Measurements from ENCODE around the gene MIB1. TPM values are rescaled to one million over a fixed set of nuclear protein-coding genes. Genes with fewer than 3 reads are reported as not detected.
A peak's percentile ranks its signal among the peaks of the same experiment; 100 is the strongest.

Gene MIB1
- total RNA-seq, 1 donor from 2014 or later = 11.0 TPM

DNA sequence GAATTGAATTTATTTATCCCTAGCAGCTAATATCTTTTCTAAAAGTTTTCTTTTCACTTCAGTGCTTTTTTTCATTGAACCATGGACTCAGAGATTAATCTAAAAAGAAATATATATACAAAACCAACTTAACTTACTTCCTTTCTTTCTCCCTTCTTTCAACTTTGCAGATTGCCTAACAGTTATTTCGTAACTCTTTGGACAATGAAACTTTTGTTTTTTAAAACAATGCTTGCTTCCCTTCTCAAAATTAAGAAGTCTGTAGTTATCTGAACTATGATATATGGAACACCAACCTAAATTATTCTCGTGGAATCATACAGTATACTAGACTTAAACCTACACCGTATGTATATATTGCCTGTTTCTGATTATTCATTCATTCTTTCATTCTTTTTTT lies 62.9 kb downstream of the MIB1 start:
- Histone ChIP-seq H3K4me1 (peaks cover 4 to 7% of the 10 kb centered on the region in 2 donors), H3K27me3 (no peaks in the 10 kb centered on the region), H3K4me3 (no peak overlapping the region), H3K9me3 (no peaks in the 10 kb centered on the region), H3K36me3 (no peaks in the 10 kb centered on the region), H3K27ac (no peak overlapping the region)
- intact Hi-C loops (cut with DNase I) = loop anchor here (10.0 kb wide), 1 partner anchor 99 kb away; the partner anchor contains the start of gene ABHD3
- DNase-seq (ENCODE audit: low spot score in 2 of 2) = no peak
- TF ChIP-seq, protein P1, sequence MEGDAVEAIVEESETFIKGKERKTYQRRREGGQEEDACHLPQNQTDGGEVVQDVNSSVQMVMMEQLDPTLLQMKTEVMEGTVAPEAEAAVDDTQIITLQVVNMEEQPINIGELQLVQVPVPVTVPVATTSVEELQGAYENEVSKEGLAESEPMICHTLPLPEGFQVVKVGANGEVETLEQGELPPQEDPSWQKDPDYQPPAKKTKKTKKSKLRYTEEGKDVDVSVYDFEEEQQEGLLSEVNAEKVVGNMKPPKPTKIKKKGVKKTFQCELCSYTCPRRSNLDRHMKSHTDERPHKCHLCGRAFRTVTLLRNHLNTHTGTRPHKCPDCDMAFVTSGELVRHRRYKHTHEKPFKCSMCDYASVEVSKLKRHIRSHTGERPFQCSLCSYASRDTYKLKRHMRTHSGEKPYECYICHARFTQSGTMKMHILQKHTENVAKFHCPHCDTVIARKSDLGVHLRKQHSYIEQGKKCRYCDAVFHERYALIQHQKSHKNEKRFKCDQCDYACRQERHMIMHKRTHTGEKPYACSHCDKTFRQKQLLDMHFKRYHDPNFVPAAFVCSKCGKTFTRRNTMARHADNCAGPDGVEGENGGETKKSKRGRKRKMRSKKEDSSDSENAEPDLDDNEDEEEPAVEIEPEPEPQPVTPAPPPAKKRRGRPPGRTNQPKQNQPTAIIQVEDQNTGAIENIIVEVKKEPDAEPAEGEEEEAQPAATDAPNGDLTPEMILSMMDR (IDR thresholded peaks at IDR 0.05) = no peak

DNA sequence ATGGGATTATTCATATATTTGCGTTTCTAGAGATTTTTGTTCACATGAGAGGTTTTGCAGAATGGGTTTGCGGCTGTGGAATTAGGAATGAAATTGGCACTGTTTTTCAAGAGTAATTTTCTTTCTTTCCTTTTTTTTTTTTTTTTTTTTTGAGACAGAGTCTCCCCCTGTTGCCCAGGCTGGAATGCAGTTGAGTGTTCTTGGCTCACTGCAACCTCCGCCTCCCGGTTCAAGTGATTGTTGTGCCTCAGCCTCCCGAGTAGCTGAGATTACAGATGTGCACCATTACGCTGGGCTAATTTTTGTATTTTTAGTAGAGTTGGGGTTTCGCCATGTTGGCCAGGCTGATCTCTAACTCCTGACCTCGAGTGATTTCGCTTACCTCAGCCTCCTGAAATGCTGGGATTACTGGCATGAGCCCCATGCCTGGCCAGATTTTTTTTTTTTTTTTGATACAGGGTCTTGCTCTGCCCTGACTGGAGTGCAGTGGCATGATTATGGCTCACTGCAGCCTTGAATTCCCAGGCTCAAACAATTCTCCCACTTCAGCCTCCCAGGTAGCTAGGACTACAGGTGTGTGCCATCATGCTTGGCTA lies 65.3 kb downstream of the MIB1 start:
- H3K27ac ChIP-seq = peak overlapping the region; percentile 58 to 85
- intact Hi-C loops (cut with DNase I) = loop anchor here (10.0 kb wide), 1 partner anchor 101 kb away; the partner anchor contains the start of gene ABHD3
- TF ChIP-seq, protein P1 (IDR thresholded peaks at IDR 0.05) = peak in 2 of 3 experiments; percentile 9 to 28
- peaks cover 0 to 15% of the 10 kb centered on the region in 2 donors for H3K36me3 ChIP-seq
- peak in 1 of 2 donors; percentile 76 for DNase-seq (ENCODE audit: low spot score in 2 of 2)
- no peaks in the 10 kb centered on the region for H3K9me3 ChIP-seq
- H3K27me3 ChIP-seq = no peaks in the 10 kb centered on the region
- H3K4me3 ChIP-seq = no peak overlapping the region
- H3K4me1 ChIP-seq = peaks cover 3 to 4% of the 10 kb centered on the region in 2 donors

DNA sequence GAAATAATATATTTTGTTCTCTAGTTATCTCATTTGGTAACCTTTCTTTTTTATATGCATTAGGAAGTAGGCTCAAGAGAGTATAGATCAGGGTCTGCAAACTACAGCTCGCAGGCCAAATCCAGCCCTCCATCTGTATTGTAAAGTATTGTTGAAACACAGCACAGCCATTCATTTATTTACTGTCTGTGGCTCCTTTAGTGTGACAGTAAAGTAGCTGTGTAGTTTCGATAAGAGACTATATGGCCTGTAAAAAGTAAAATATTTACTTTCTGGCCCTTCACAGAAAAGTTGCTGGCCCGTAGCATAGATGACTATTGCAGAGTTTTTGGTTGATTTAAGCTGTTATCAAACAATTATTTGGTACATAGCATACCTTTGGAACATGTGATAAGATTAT lies 67.6 kb downstream of the MIB1 start:
- Histone ChIP-seq H3K36me3 (peaks cover 0 to 15% of the 10 kb centered on the region in 2 donors), H3K9me3 (no peaks in the 10 kb centered on the region)
- TF ChIP-seq, protein P1 (IDR thresholded peaks at IDR 0.05) = no peak

DNA sequence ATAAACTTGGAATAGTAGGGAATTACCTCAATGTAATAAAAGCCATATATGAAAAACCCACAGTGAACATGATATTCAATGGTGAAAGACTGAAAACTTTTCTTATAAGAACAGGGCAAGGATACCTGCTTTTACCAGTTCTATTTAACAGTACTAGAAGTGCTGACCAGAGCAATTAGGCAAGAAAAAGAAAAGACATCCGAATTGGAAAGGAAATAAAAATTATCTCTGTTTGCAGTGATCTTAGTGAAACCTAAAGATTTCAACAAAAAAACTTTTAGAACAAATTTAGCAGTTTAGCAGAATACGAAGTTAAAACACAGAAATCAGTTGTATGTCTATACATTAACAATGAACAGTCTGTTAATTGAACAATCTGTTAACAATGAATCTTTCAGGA lies 69.1 kb downstream of the MIB1 start:
- H3K9me3 ChIP-seq = no peaks in the 10 kb centered on the region
- intact Hi-C loops (cut with DNase I) = loop anchor here (10.0 kb wide), 1 partner anchor 105 kb away; the partner anchor contains the start of gene ABHD3
- H3K27ac ChIP-seq = no peak overlapping the region
- TF ChIP-seq, protein P1 (IDR thresholded peaks at IDR 0.05) = no peak
- peaks cover 3 to 4% of the 10 kb centered on the region in 2 donors for H3K4me1 ChIP-seq
- no peaks in the 10 kb centered on the region for H3K27me3 ChIP-seq
- peaks cover 8 to 15% of the 10 kb centered on the region in 2 donors for H3K36me3 ChIP-seq
- DNase-seq (ENCODE audit: low spot score in 2 of 2) = no peak
- H3K4me3 ChIP-seq = no peak overlapping the region

More for the DNA sequence above, 67.6 kb downstream of the MIB1 start:
- DNase-seq (ENCODE audit: low spot score in 2 of 2) = no peak
- Histone ChIP-seq H3K27ac (no peak overlapping the region), H3K4me1 (peaks cover 3 to 4% of the 10 kb centered on the region in 2 donors), H3K4me3 (no peak overlapping the region), H3K27me3 (no peaks in the 10 kb centered on the region)
- intact Hi-C loops (cut with DNase I) = loop anchor here (10.0 kb wide), 1 partner anchor 103 kb away; the partner anchor contains the start of gene ABHD3

DNA sequence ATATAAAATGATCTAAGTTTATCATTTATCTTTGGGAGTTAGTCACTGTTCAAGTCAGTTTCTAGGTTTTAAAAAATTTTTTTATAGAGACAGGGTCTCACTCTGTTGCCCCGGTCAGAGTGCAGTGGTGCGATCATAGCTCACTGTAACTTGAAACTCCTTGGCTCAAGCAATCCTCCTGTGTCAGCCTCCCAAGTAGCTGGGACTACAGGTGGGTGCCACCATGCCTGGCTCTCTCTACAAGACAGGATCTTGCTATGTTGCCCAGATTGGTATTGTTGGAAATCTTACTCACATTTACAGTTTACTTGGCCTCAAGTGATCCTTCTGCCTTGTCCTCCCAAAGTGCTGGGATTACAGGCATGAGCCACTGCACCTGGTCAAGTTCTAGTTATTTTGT lies 74.5 kb downstream of the MIB1 start:
- TF ChIP-seq, protein P1 (IDR thresholded peaks at IDR 0.05) = no peak
- no peaks in the 10 kb centered on the region for H3K4me1 ChIP-seq
- H3K27ac ChIP-seq = no peak overlapping the region
- intact Hi-C loops (cut with DNase I) = no loop called here
- no peak for DNase-seq (ENCODE audit: low spot score in 2 of 2)
- H3K27me3 ChIP-seq = no peaks in the 10 kb centered on the region
- no peak overlapping the region for H3K4me3 ChIP-seq
- no peaks in the 10 kb centered on the region for H3K9me3 ChIP-seq
- peaks cover 11 to 16% of the 10 kb centered on the region in 2 donors for H3K36me3 ChIP-seq

Data from ascending aorta (tissue), 2 donors.